ENCODE data around the gene LDLRAD3.

Gene LDLRAD3

GRCh38 chr11:35933320-35933871 is 10.5 kb upstream of the LDLRAD3 start:
- Histone ChIP-seq H3K4me3 (ENCODE audit: control insufficient read depth in 1 of 7, extremely low read depth in 1 of 7, insufficient read depth in 4 of 7, low read depth in 2 of 7, low read length in 6 of 7) (no peak overlapping the region), H3K9me3 (ENCODE audit: control extremely low read depth in 1 of 5, control insufficient read depth in 4 of 5, insufficient read depth in 2 of 5, low read depth in 1 of 5, low read length in 4 of 5) (peaks cover 0 to 1% (median 0%) of the 10 kb centered on the region in 5 experiments), H3K27me3 (replicated peaks in 2 of 5; ENCODE audit: control insufficient read depth in 4 of 5, insufficient read depth in 5 of 5, low read length in 4 of 5) (no peaks in the 10 kb centered on the region), H3K36me3 (ENCODE audit: control insufficient read depth in 4 of 4, insufficient read depth in 4 of 4, low read length in 3 of 4) (no peaks in the 10 kb centered on the region), H3K27ac (ENCODE audit: insufficient read depth in 1 of 2, low read depth in 1 of 2, low read length in 2 of 2, poor library complexity in 1 of 2, severe bottlenecking in 2 of 2) (no peak overlapping the region), H3K4me1 (ENCODE audit: control extremely low read depth in 1 of 4, control insufficient read depth in 4 of 4, insufficient read depth in 4 of 4, low read length in 3 of 4) (peaks cover 6 to 15% (median 9%) of the 10 kb centered on the region in 4 experiments)
- ChIA-PET POLR2A (interaction anchor here (0.6 kb wide), 1 partner anchor 988 kb away, joined by 4 read pairs; no protein-coding TSS in a partner anchor), CTCF (no interaction called here)
- WGBS (ENCODE audit: insufficient coverage) = no CpG with 5 or more reads among the region's 3 CpGs
- DNase-seq = no peak

- ChIA-PET POLR2A (no interaction called here), CTCF (interaction anchor here (0.7 kb wide), 1 partner anchor 12 kb away, joined by 3 read pairs; no protein-coding TSS in a partner anchor)
- no peak for DNase-seq
- WGBS (ENCODE audit: insufficient coverage) = 100% methylated on average over 3 of the region's 7 CpGs
- Histone ChIP-seq H3K27ac (ENCODE audit: insufficient read depth in 1 of 2, low read depth in 1 of 2, low read length in 2 of 2, poor library complexity in 1 of 2, severe bottlenecking in 2 of 2) (no peak overlapping the region), H3K4me3 (ENCODE audit: control insufficient read depth in 1 of 7, extremely low read depth in 1 of 7, insufficient read depth in 4 of 7, low read depth in 2 of 7, low read length in 6 of 7) (no peak overlapping the region), H3K36me3 (ENCODE audit: control insufficient read depth in 4 of 4, insufficient read depth in 4 of 4, low read length in 3 of 4) (no peaks in the 10 kb centered on the region), H3K27me3 (replicated peaks in 2 of 5; ENCODE audit: control insufficient read depth in 4 of 5, insufficient read depth in 5 of 5, low read length in 4 of 5) (peaks cover 0 to 2% (median 0%) of the 10 kb centered on the region in 5 experiments), H3K4me1 (ENCODE audit: control extremely low read depth in 1 of 4, control insufficient read depth in 4 of 4, insufficient read depth in 4 of 4, low read length in 3 of 4) (peaks cover 6 to 15% (median 9%) of the 10 kb centered on the region in 4 experiments), H3K9me3 (ENCODE audit: control extremely low read depth in 1 of 5, control insufficient read depth in 4 of 5, insufficient read depth in 2 of 5, low read depth in 1 of 5, low read length in 4 of 5) (peaks cover 0 to 1% (median 0%) of the 10 kb centered on the region in 5 experiments)
Measured at GRCh38 chr11:35934271-35934670, 9.6 kb upstream of the LDLRAD3 start.

- H3K4me1 ChIP-seq (ENCODE audit: control extremely low read depth in 1 of 4, control insufficient read depth in 4 of 4, insufficient read depth in 4 of 4, low read length in 3 of 4) = peaks cover 6 to 15% (median 9%) of the 10 kb centered on the region in 4 experiments
- DNase-seq = no peak
- no peaks in the 10 kb centered on the region for H3K36me3 ChIP-seq (ENCODE audit: control insufficient read depth in 4 of 4, insufficient read depth in 4 of 4, low read length in 3 of 4)
- ChIA-PET POLR2A (no interaction called here), CTCF (interaction anchor here (0.7 kb wide), 1 partner anchor 13 kb away, joined by 3 read pairs; no protein-coding TSS in a partner anchor)
- WGBS (ENCODE audit: insufficient coverage) = 91% methylated on average over 1 of the region's 4 CpGs
- H3K27ac ChIP-seq (ENCODE audit: insufficient read depth in 1 of 2, low read depth in 1 of 2, low read length in 2 of 2, poor library complexity in 1 of 2, severe bottlenecking in 2 of 2) = no peak overlapping the region
- H3K9me3 ChIP-seq (ENCODE audit: control extremely low read depth in 1 of 5, control insufficient read depth in 4 of 5, insufficient read depth in 2 of 5, low read depth in 1 of 5, low read length in 4 of 5) = peaks cover 0 to 1% (median 0%) of the 10 kb centered on the region in 5 experiments
- H3K4me3 ChIP-seq (ENCODE audit: control insufficient read depth in 1 of 7, extremely low read depth in 1 of 7, insufficient read depth in 4 of 7, low read depth in 2 of 7, low read length in 6 of 7) = no peak overlapping the region
- H3K27me3 ChIP-seq (replicated peaks in 2 of 5; ENCODE audit: control insufficient read depth in 4 of 5, insufficient read depth in 5 of 5, low read length in 4 of 5) = peaks cover 0 to 2% (median 0%) of the 10 kb centered on the region in 5 experiments
Measured at GRCh38 chr11:35934981-35935380, 8.9 kb upstream of the LDLRAD3 start.

GRCh38 chr11:35935390-35935789 is 8.5 kb upstream of the LDLRAD3 start:
- no peak for DNase-seq
- Histone ChIP-seq H3K4me1 (ENCODE audit: control extremely low read depth in 1 of 4, control insufficient read depth in 4 of 4, insufficient read depth in 4 of 4, low read length in 3 of 4) (peaks cover 6 to 15% (median 9%) of the 10 kb centered on the region in 4 experiments), H3K36me3 (ENCODE audit: control insufficient read depth in 4 of 4, insufficient read depth in 4 of 4, low read length in 3 of 4) (no peaks in the 10 kb centered on the region), H3K27ac (ENCODE audit: insufficient read depth in 1 of 2, low read depth in 1 of 2, low read length in 2 of 2, poor library complexity in 1 of 2, severe bottlenecking in 2 of 2) (no peak overlapping the region), H3K9me3 (ENCODE audit: control extremely low read depth in 1 of 5, control insufficient read depth in 4 of 5, insufficient read depth in 2 of 5, low read depth in 1 of 5, low read length in 4 of 5) (peaks cover 0 to 1% (median 0%) of the 10 kb centered on the region in 5 experiments), H3K4me3 (ENCODE audit: control insufficient read depth in 1 of 7, extremely low read depth in 1 of 7, insufficient read depth in 4 of 7, low read depth in 2 of 7, low read length in 6 of 7) (no peak overlapping the region), H3K27me3 (replicated peaks in 2 of 5; ENCODE audit: control insufficient read depth in 4 of 5, insufficient read depth in 5 of 5, low read length in 4 of 5) (peaks cover 0 to 2% (median 0%) of the 10 kb centered on the region in 5 experiments)
- no CpG with 5 or more reads among the region's 1 CpG for WGBS (ENCODE audit: insufficient coverage)
- ChIA-PET POLR2A (no interaction called here), CTCF (interaction anchor here (0.5 kb wide), 1 partner anchor 208 kb away, joined by 4 read pairs; no protein-coding TSS in a partner anchor)

DNA sequence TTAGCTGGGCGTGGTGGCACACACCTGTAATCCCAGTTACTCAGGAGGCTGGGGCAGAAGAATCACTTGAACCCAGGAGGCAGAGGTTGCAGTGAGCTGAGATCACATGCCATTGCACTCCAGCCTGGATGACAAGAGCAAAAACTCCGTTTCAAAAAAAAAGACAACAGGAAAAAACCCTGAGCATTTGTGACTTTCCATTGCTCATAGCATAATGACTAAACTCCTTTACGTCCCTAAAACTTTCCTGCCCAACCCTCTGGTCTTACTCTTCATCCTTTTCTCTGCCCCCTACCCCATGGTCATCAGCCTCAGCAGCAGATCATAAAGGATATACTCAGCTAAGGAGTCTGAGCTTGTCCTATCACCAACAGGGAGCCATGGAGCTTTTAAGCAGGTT is 6.8 kb upstream of the LDLRAD3 start:
- Histone ChIP-seq H3K9me3 (ENCODE audit: control extremely low read depth in 1 of 5, control insufficient read depth in 4 of 5, insufficient read depth in 2 of 5, low read depth in 1 of 5, low read length in 4 of 5) (no peaks in the 10 kb centered on the region), H3K36me3 (ENCODE audit: control insufficient read depth in 4 of 4, insufficient read depth in 4 of 4, low read length in 3 of 4) (no peaks in the 10 kb centered on the region), H3K4me1 (ENCODE audit: control extremely low read depth in 1 of 4, control insufficient read depth in 4 of 4, insufficient read depth in 4 of 4, low read length in 3 of 4) (peaks cover 6 to 13% (median 7%) of the 10 kb centered on the region in 4 experiments), H3K27ac (ENCODE audit: insufficient read depth in 1 of 2, low read depth in 1 of 2, low read length in 2 of 2, poor library complexity in 1 of 2, severe bottlenecking in 2 of 2) (no peak overlapping the region), H3K27me3 (replicated peaks in 2 of 5; ENCODE audit: control insufficient read depth in 4 of 5, insufficient read depth in 5 of 5, low read length in 4 of 5) (peaks cover 0 to 9% (median 5%) of the 10 kb centered on the region in 5 experiments), H3K4me3 (ENCODE audit: control insufficient read depth in 1 of 7, extremely low read depth in 1 of 7, insufficient read depth in 4 of 7, low read depth in 2 of 7, low read length in 6 of 7) (no peak overlapping the region)
- ChIA-PET POLR2A (no interaction called here), CTCF (interaction anchor here (0.7 kb wide), 2 partner anchors 13 to 111 kb away, joined by 3 read pairs; no protein-coding TSS in a partner anchor)
- no peak for DNase-seq
- 67% methylated on average over 3 of the region's 3 CpGs for WGBS (ENCODE audit: insufficient coverage)

DNA sequence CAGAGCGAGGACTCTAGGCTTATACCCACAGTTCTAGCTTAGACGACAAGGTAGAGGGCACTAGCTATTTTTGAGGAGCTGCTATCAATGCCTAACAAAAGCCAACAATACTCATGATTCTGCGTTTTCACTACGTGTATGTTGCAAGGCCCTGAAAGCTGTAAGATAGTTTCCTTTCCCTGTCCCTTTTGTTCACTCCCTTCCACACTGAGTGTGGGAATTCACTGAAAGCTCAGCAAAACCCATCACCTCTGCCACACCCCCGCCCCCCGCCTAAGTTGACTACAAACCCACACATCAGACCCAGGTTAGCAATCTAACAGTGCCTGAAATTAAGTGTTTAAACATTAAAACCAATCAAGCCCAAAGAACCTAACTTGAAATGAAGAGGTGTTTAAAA is 6.2 kb upstream of the LDLRAD3 start:
- H3K4me1 ChIP-seq (ENCODE audit: control extremely low read depth in 1 of 4, control insufficient read depth in 4 of 4, insufficient read depth in 4 of 4, low read length in 3 of 4) = peaks cover 4 to 8% (median 6%) of the 10 kb centered on the region in 4 experiments
- H3K27ac ChIP-seq (ENCODE audit: insufficient read depth in 1 of 2, low read depth in 1 of 2, low read length in 2 of 2, poor library complexity in 1 of 2, severe bottlenecking in 2 of 2) = no peak overlapping the region
- ChIA-PET POLR2A (no interaction called here), CTCF (interaction anchor here (0.7 kb wide), 2 partner anchors 13 to 112 kb away, joined by 3 read pairs; no protein-coding TSS in a partner anchor)
- 82% methylated on average over 4 of the region's 6 CpGs for WGBS (ENCODE audit: insufficient coverage)
- peaks cover 0 to 15% (median 7%) of the 10 kb centered on the region in 5 experiments for H3K27me3 ChIP-seq (replicated peaks in 2 of 5; ENCODE audit: control insufficient read depth in 4 of 5, insufficient read depth in 5 of 5, low read length in 4 of 5)
- H3K9me3 ChIP-seq (ENCODE audit: control extremely low read depth in 1 of 5, control insufficient read depth in 4 of 5, insufficient read depth in 2 of 5, low read depth in 1 of 5, low read length in 4 of 5) = no peaks in the 10 kb centered on the region
- H3K4me3 ChIP-seq (ENCODE audit: control insufficient read depth in 1 of 7, extremely low read depth in 1 of 7, insufficient read depth in 4 of 7, low read depth in 2 of 7, low read length in 6 of 7) = no peak overlapping the region
- no peak for DNase-seq
- no peaks in the 10 kb centered on the region for H3K36me3 ChIP-seq (ENCODE audit: control insufficient read depth in 4 of 4, insufficient read depth in 4 of 4, low read length in 3 of 4)

DNA sequence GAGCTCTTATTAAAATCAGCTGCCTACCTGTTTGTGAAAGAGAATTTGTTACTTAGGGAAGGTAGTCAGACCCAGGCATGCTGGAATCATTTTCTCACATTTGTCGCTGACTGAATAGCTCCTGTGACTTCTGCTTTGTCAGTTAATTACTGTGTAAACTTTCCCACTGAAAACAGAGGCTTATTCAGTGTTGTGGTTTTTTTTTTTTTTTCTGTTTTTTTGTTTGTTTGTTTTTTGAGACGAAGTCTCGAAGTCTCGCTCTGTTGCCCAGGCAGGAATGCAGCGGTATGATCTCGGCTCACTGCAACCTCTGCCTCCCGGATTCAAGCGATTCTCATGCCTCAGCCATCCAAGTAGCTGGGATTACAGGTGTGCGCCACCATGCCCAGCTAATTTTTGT is 5.6 kb upstream of the LDLRAD3 start:
- DNase-seq = no peak
- no peak overlapping the region for H3K27ac ChIP-seq (ENCODE audit: insufficient read depth in 1 of 2, low read depth in 1 of 2, low read length in 2 of 2, poor library complexity in 1 of 2, severe bottlenecking in 2 of 2)
- no peak overlapping the region for H3K4me3 ChIP-seq (ENCODE audit: control insufficient read depth in 1 of 7, extremely low read depth in 1 of 7, insufficient read depth in 4 of 7, low read depth in 2 of 7, low read length in 6 of 7)
- no peaks in the 10 kb centered on the region for H3K36me3 ChIP-seq (ENCODE audit: control insufficient read depth in 4 of 4, insufficient read depth in 4 of 4, low read length in 3 of 4)
- 100% methylated on average over 5 of the region's 9 CpGs for WGBS (ENCODE audit: insufficient coverage)
- no peaks in the 10 kb centered on the region for H3K9me3 ChIP-seq (ENCODE audit: control extremely low read depth in 1 of 5, control insufficient read depth in 4 of 5, insufficient read depth in 2 of 5, low read depth in 1 of 5, low read length in 4 of 5)
- ChIA-PET POLR2A (no interaction called here), CTCF (no interaction called here)
- H3K27me3 ChIP-seq (replicated peaks in 2 of 5; ENCODE audit: control insufficient read depth in 4 of 5, insufficient read depth in 5 of 5, low read length in 4 of 5) = peaks cover 0 to 20% (median 10%) of the 10 kb centered on the region in 5 experiments
- H3K4me1 ChIP-seq (ENCODE audit: control extremely low read depth in 1 of 4, control insufficient read depth in 4 of 4, insufficient read depth in 4 of 4, low read length in 3 of 4) = peaks cover under 1 to 6% (median 3%) of the 10 kb centered on the region in 4 experiments

Measured in common myeloid progenitor, CD34-positive (primary cell).